Epithelial cell of proximal tubule (primary cell): ENCODE results near the gene ACTG2. TPM values are rescaled to one million over a fixed set of nuclear protein-coding genes. Genes with fewer than 3 reads are reported as not detected.

ENCODE experiments used
- DNase-seq: peaks from one replicate; pipeline ENCODE4 v3.0.0-alpha.2; 2011; ENCODE audit warnings: low read depth
- H3K4me3 ChIP-seq: 2 replicates; pipeline ENCODE4 v1.5.1; 2011; ENCODE audit warnings: low read depth, mild to moderate bottlenecking, low read length
- CTCF ChIP-seq: conservative IDR thresholded peaks from 2 replicates; pipeline ENCODE4 v1.5.1; 2012; ENCODE audit warnings: low read depth, mild to moderate bottlenecking, low read length
- total RNA-seq: library from RNA; depleted of rRNA; stranded (reverse); fragments of >200 nt; gene quantifications from 2 replicates; pipeline ENCODE4 v1.2.3, GENCODE V29; 2015

ACTG2 gene
- total RNA-seq, 1 donor from 2014 or later = not detected

GRCh38 chr2:73906847-73907505, 14.2 kb downstream of the ACTG2 start:
- H3K4me3 ChIP-seq = no peak overlapping the region
- no peak for TF ChIP-seq CTCF
- no peak for DNase-seq

DNA sequence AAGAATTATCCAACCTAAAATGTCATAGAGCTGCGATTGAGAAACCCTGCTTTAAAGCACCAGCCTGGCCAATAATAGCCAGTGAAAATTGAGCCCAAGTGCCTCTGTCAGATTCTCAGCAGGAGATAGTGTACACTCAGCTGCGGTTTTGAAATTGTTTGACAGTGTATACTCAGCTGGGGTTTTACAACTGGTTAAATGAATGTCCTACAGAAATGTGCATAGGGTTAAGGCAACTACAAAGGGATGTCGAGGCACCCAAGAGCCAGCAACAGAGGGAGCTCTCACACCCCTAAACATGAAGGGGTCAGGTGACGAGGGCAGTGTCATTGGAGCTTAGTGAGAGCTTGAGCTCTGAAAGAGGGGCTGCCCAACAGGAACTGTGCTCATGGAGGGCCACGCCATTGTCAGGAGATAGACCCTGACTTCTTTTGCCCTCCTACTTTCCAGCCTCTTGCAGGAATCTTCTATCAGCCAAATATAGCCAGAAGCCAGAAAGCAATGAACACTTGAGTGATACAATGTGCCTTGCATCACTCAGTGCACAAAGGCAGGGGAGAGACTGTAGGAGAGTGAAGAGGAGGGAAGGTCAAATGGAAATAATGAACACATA, 15.1 kb downstream of the ACTG2 start:
- peak; percentile 28 for TF ChIP-seq CTCF
- no peak for DNase-seq
- H3K4me3 ChIP-seq = no peak overlapping the region

DNA sequence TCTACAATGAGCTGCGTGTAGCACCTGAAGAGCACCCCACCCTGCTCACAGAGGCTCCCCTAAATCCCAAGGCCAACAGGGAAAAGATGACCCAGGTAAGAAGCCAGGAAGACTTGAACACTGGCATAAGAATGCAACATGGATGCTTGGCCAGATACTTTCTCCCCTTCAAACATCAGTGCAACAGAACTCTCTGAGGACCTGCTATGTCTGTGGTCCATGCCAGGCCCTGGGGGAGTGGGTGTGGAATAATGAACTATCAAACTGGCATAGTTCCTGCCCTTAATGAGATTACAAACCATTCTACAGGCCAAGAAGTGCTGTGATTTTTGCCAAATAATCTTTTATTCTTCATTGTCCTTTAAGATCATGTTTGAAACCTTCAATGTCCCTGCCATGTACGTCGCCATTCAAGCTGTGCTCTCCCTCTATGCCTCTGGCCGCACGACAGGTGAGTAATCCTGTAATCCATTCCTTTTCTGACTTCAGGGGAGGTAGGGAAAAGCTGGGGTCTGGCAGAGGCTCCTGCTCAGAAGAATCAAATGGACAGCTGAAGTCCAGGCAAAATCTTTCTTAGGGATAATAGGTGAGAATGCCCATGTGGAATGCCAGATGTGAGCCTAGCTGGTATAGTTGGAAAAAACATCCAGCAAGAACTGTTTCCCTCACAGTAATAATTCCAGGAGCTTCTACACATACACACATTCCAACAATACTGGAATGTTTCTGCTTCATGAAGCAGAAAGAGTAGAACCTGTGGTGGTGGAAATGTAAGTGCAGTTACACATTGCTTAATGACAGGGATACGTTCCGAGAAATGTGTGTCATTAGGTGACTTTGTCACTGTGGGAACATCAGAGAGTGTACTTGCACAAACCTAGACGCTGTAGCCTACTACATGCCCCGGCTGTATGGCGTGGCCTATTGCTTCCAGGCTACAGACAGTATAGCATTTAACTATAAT, 16.2 kb downstream of the ACTG2 start:
- no peak for TF ChIP-seq CTCF
- H3K4me3 ChIP-seq = no peak overlapping the region
- peak; percentile 94 for DNase-seq

- no peak for DNase-seq
- no peak overlapping the region for H3K4me3 ChIP-seq
- TF ChIP-seq CTCF = no peak
These were observed 18.2 kb downstream of the ACTG2 start for GRCh38 chr2:73910873-73911547.

DNA sequence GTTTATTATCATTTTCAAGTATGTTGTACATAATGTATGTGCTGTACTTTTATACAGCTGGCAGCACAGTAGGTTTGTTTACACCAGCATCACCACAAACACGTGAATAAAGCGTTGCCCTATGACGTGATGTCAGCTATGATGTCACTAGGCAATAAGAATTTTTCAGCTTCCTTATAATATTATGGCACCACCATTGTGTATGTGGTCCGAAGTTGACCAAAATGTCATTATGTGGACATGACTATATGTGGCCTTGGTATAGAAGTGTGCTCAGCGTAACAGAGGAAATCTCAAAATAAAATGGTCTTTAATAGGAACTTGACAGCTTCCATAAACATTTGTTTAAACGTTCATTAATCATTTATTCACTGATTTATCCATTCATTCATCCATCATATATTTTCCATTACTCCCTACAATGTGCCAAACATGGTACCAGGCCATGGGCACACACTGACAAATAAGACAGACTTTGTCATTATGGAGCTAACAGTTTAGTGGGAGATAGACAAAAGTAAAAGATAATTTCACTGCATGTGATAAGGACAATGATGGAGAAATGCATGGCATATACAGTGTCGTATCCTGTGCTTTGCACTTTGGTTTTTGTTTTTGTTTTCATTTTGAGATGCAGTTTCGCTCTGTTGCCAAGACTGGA, 18.9 kb downstream of the ACTG2 start:
- no peak for TF ChIP-seq CTCF
- DNase-seq = no peak
- H3K4me3 ChIP-seq = no peak overlapping the region

DNA sequence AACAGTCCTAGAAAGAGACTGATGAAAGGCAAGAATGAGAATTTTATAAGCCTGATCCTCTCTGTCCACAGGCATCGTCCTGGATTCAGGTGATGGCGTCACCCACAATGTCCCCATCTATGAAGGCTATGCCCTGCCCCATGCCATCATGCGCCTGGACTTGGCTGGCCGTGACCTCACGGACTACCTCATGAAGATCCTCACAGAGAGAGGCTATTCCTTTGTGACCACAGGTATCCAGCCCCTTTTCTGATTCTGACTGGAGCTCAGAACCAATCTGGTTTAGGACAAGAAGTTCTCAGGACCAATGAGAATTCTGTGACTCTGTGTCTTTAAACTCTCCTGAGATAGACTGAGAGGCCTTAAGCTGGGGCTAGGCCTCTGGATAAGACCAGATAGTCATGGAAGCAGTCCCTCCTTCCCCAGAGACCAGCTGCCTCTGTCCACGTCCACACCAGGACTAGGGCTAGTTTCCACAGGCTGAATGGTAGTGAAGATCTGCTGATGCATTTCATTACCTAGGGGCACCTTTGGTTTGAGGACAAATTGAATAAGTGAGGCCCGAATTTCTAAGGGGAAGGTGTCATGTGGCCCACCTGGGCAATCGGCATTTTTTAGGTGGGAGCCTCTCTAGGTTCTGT, 20.7 kb downstream of the ACTG2 start:
- no peak for TF ChIP-seq CTCF
- DNase-seq = no peak
- no peak overlapping the region for H3K4me3 ChIP-seq
